GOT3 (cell line): Measurements from ENCODE around the gene SRP72.
"Not testable (repeated sequence)": the region's sequence is repeated elsewhere in the genome, so short reads cannot be mapped to it uniquely, and the experiment has no call there.

Experiments
- DNase-seq: peaks from one replicate; lab custom pipeline; 2025; ENCODE audit warnings: mixed read lengths; lab: John Stamatoyannopoulos, UW

Gene SRP72

GRCh38 chr4:56465599-56466295 lies 1.7 kb upstream of the SRP72 start:
- DNase-seq, result no peak

GRCh38 chr4:56466296-56466761 lies 1.1 kb upstream of the SRP72 start:
- not testable (repeated sequence) for DNase-seq

GRCh38 chr4:56466910-56467283 lies 520 bp upstream of the SRP72 start:
- DNase-seq, result no peak

GRCh38 chr4:56468097-56468422 lies 643 bp downstream of the SRP72 start:
- DNase-seq, result no peak

GRCh38 chr4:56469489-56470210 lies 2.2 kb downstream of the SRP72 start:
- no peak for DNase-seq

GRCh38 chr4:56475917-56476316 lies 8.5 kb downstream of the SRP72 start:
- DNase-seq, result no peak

- DNase-seq, result no peak
These were observed 9.8 kb downstream of the SRP72 start for GRCh38 chr4:56477192-56477702.

- DNase-seq, result no peak
These were observed 13.3 kb downstream of the SRP72 start for GRCh38 chr4:56480691-56481090.

- no peak for DNase-seq
These were observed 28.8 kb downstream of the SRP72 start for GRCh38 chr4:56496241-56496640.

- peak; percentile 7 for DNase-seq
These were observed 38.1 kb downstream of the SRP72 start, which contains the start of gene ARL9 for GRCh38 chr4:56505269-56506130. Gene ARL9 (plus strand): TSS chr4:56505791. CDS start chr4:56505863, 72 bp downstream.

- DNase-seq, result no peak
These were observed 43.7 kb downstream of the SRP72 start for GRCh38 chr4:56511098-56511497.

- DNase-seq, result no peak
These were observed 44.7 kb downstream of the SRP72 start for GRCh38 chr4:56512166-56512565.

- DNase-seq, result no peak
These were observed 46.1 kb downstream of the SRP72 start for GRCh38 chr4:56513517-56513916.

- peak; percentile 33 for DNase-seq
These were observed 63.1 kb downstream of the SRP72 start for GRCh38 chr4:56530269-56531148.

GRCh38 chr4:56531149-56531770 lies 63.8 kb downstream of the SRP72 start:
- DNase-seq, result no peak

- DNase-seq, result no peak
These were observed 64.4 kb downstream of the SRP72 start for GRCh38 chr4:56531823-56532222.

- DNase-seq, result no peak
These were observed 64.8 kb downstream of the SRP72 start for GRCh38 chr4:56532239-56532638.

- DNase-seq, result no peak
These were observed 68.5 kb downstream of the SRP72 start for GRCh38 chr4:56535915-56536314.

GRCh38 chr4:56537147-56537546 lies 69.7 kb downstream of the SRP72 start:
- DNase-seq, result no peak

- no peak for DNase-seq
These were observed 73.4 kb downstream of the SRP72 start for GRCh38 chr4:56540826-56541225.

- peak; percentile 41 for DNase-seq
These were observed 77.2 kb downstream of the SRP72 start for GRCh38 chr4:56544573-56545131.
